SK-N-SH (cell line): ENCODE results near the gene TCF23.
"Not testable (repeated sequence)": the region's sequence is repeated elsewhere in the genome, so short reads cannot be mapped to it uniquely, and the experiment has no call there.

Experiments used
- CTCF ChIP-seq: fragments of 200-600 bp; sonication (generic); IDR thresholded peaks from 2 replicates; pipeline ENCODE4 v1.6.1; 2017; ENCODE audit warnings: antibody characterized with exemption, mild to moderate bottlenecking, moderate library complexity
- GATA2 ChIP-seq: sonication (generic); formaldehyde crosslinking; IDR thresholded peaks from 2 replicates; pipeline ENCODE4 v1.5.0; 2020; ENCODE audit warnings: mild to moderate bottlenecking, missing genetic modification reagents
- RFX5 ChIP-seq: IDR thresholded peaks from 2 replicates; pipeline ENCODE4 v1.6.1; 2012; ENCODE audit warnings: mild to moderate bottlenecking, improper control_type of control experiment, low read length
- TAF1 ChIP-seq: IDR thresholded peaks from 2 replicates; pipeline ENCODE4 v1.6.1; 2012; ENCODE audit warnings: low read depth, mild to moderate bottlenecking, low read length, moderate library complexity, borderline replicate concordance

DNA sequence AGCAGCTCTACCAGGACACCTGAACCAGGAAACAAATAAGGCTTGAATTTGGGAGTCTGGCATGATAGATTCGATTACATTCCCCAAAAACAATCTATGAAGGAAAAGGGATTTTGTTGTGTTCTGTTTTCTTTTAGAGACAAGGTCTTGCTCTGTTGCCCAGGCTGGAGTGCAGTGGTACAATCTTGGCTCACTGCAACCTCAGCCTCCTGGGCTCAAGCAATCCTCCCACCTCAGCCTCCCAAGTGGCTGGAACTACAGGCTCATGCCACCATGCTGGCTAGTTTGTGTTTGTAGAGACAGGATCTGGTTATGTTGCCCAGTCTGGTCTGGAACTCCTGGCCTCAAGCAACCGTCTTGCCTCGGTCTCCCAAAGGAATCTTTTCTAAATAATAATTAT, 49.3 kb downstream of the TCF23 start:
- TF ChIP-seq CTCF, GATA2, TAF1, RFX5: not testable (repeated sequence)
